ENCODE results near the gene ARHGEF11. TPM values are rescaled to one million over a fixed set of nuclear protein-coding genes. Genes with fewer than 3 reads are reported as not detected.

Gene ARHGEF11
- total and polyA plus RNA-seq, 7 experiments from 2014 or later, result 25.8 to 54.9 (median 32.1) TPM

GRCh38 chr1:157001304-157001703, 44.2 kb downstream of the ARHGEF11 start:
- H3K27ac ChIP-seq (ENCODE audit: low read depth, low read length), result no peak overlapping the region
- no peaks in the 10 kb centered on the region for H3K36me3 ChIP-seq (ENCODE audit: control insufficient read depth in 2 of 3, insufficient read depth in 3 of 3, low read length in 3 of 3)
- Mint-ChIP-seq H3K9me3 (no peaks in the 10 kb centered on the region), H3K4me3 (no peak overlapping the region), H3K4me1 (no peaks in the 10 kb centered on the region), H3K27ac (no peak overlapping the region), H3K36me3 (no peaks in the 10 kb centered on the region), H3K27me3 (peaks cover 0 to 52% (median 7%) of the 10 kb centered on the region in 5 donors)
- H3K4me1 ChIP-seq (ENCODE audit: control insufficient read depth in 2 of 2, insufficient read depth in 2 of 2, low read length in 2 of 2), result no peaks in the 10 kb centered on the region
- ATAC-seq, result no peak
- no peak overlapping the region for H3K4me3 ChIP-seq (ENCODE audit: low read length)
- H3K9me3 ChIP-seq (ENCODE audit: control insufficient read depth in 2 of 3, low read length in 3 of 3), result no peaks in the 10 kb centered on the region
- intact Hi-C loops (cut with micrococcal nuclease), result no loop called here
- DNase-seq, result no peak
- ChIA-PET CTCF (no interaction called here), POLR2A (no interaction called here)
- H3K27me3 ChIP-seq (ENCODE audit: control insufficient read depth in 2 of 2, insufficient read depth in 2 of 2, low read length in 2 of 2), result no peaks in the 10 kb centered on the region

DNA sequence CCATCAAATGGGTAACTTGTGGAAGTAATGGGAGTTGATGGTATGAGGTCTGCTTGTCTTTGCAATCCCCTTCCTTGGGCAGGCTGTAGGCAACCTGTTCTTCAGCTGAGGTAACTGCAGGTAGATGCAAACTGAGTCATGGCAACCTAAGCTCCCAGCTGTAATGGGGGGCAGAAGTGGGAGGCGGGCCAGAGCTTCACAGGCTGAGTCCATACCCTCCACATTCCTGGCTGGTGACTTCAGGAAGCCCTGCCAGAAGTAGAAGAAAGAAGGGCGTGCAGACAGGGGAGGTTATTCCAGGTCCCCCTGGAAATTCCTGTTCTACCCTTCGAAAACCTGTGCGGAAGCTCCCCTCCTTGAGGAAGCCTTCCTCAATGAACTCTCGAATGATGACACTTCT, 44.9 kb downstream of the ARHGEF11 start:
- Mint-ChIP-seq H3K27me3 (peaks cover 0 to 50% (median 11%) of the 10 kb centered on the region in 5 donors), H3K4me3 (no peak overlapping the region), H3K36me3 (no peaks in the 10 kb centered on the region), H3K9me3 (peaks cover 0 to 1% (median 0%) of the 10 kb centered on the region in 11 donors), H3K4me1 (no peaks in the 10 kb centered on the region), H3K27ac (no peak overlapping the region)
- ChIA-PET CTCF (no interaction called here), POLR2A (no interaction called here)
- no peaks in the 10 kb centered on the region for H3K4me1 ChIP-seq (ENCODE audit: control insufficient read depth in 2 of 2, insufficient read depth in 2 of 2, low read length in 2 of 2)
- H3K36me3 ChIP-seq (ENCODE audit: control insufficient read depth in 2 of 3, insufficient read depth in 3 of 3, low read length in 3 of 3), result no peaks in the 10 kb centered on the region
- no peak for ATAC-seq
- no peaks in the 10 kb centered on the region for H3K27me3 ChIP-seq (ENCODE audit: control insufficient read depth in 2 of 2, insufficient read depth in 2 of 2, low read length in 2 of 2)
- H3K9me3 ChIP-seq (ENCODE audit: control insufficient read depth in 2 of 3, low read length in 3 of 3), result no peaks in the 10 kb centered on the region
- no peak overlapping the region for H3K27ac ChIP-seq (ENCODE audit: low read depth, low read length)
- no peak for DNase-seq
- H3K4me3 ChIP-seq (ENCODE audit: low read length), result no peak overlapping the region
- intact Hi-C loops (cut with micrococcal nuclease), result no loop called here

DNA sequence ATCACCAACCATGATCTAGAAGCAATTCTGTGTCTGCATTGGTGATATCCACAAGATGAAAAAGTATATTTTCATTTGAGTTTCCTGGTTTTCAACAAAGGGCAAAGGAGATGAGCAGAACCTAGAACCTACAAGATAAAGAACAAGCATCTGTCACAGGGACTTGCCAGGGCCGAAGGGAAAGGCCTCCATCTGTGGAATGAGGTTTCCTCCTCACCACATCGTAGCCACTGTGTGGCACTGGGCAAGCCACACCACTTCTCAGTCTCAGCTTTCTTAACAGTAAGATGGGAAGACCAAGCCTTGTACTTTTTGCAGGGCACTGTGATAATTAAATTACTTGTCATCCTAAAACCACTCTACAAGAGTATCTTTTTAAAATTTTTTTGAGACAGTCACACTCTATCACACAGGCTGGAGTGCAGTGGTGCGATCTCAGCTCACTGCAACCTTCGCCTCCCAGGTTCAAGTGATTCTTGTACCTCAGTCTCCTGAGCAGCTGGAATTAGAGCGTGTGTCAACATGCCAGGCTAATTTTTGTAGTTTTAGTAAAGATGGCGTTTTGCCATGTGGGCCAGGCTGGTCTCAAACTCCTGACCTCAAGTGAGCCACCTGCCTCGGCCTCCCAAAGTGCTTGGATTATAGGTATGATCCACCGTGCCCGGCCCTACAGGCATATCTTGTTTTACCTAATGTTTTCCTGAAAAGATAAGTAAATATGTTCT, 45.8 kb downstream of the ARHGEF11 start:
- DNase-seq (no peak), ATAC-seq (no peak)
- ChIA-PET CTCF (no interaction called here), POLR2A (no interaction called here)
- H3K36me3 Mint-ChIP-seq, result no peaks in the 10 kb centered on the region
- Histone ChIP-seq H3K27me3 (ENCODE audit: control insufficient read depth in 2 of 2, insufficient read depth in 2 of 2, low read length in 2 of 2) (no peaks in the 10 kb centered on the region), H3K36me3 (ENCODE audit: control insufficient read depth in 2 of 3, insufficient read depth in 3 of 3, low read length in 3 of 3) (no peaks in the 10 kb centered on the region), H3K27ac (ENCODE audit: low read depth, low read length) (no peak overlapping the region), H3K9me3 (ENCODE audit: control insufficient read depth in 2 of 3, low read length in 3 of 3) (no peaks in the 10 kb centered on the region), H3K4me1 (ENCODE audit: control insufficient read depth in 2 of 2, insufficient read depth in 2 of 2, low read length in 2 of 2) (no peaks in the 10 kb centered on the region), H3K4me3 (ENCODE audit: low read length) (no peak overlapping the region)
- intact Hi-C loops (cut with micrococcal nuclease), result no loop called here
- no peaks in the 10 kb centered on the region for H3K4me1 Mint-ChIP-seq
- H3K4me3 Mint-ChIP-seq, result no peak overlapping the region
- H3K27me3 Mint-ChIP-seq, result peaks cover 0 to 50% (median 13%) of the 10 kb centered on the region in 5 donors
- H3K9me3 Mint-ChIP-seq, result peaks cover 0 to 1% (median 0%) of the 10 kb centered on the region in 11 donors
- H3K27ac Mint-ChIP-seq, result no peak overlapping the region

GRCh38 chr1:156998840-156999500, 46.6 kb downstream of the ARHGEF11 start:
- Mint-ChIP-seq H3K4me1 (no peaks in the 10 kb centered on the region), H3K36me3 (no peaks in the 10 kb centered on the region), H3K4me3 (no peak overlapping the region), H3K27me3 (peaks cover 0 to 48% (median 14%) of the 10 kb centered on the region in 5 donors), H3K9me3 (peaks cover 0 to 1% (median 0%) of the 10 kb centered on the region in 11 donors), H3K27ac (no peak overlapping the region)
- Histone ChIP-seq H3K27me3 (ENCODE audit: control insufficient read depth in 2 of 2, insufficient read depth in 2 of 2, low read length in 2 of 2) (no peaks in the 10 kb centered on the region), H3K4me1 (ENCODE audit: control insufficient read depth in 2 of 2, insufficient read depth in 2 of 2, low read length in 2 of 2) (no peaks in the 10 kb centered on the region), H3K36me3 (ENCODE audit: control insufficient read depth in 2 of 3, insufficient read depth in 3 of 3, low read length in 3 of 3) (no peaks in the 10 kb centered on the region), H3K9me3 (ENCODE audit: control insufficient read depth in 2 of 3, low read length in 3 of 3) (no peaks in the 10 kb centered on the region), H3K27ac (ENCODE audit: low read depth, low read length) (no peak overlapping the region), H3K4me3 (ENCODE audit: low read length) (no peak overlapping the region)
- intact Hi-C loops (cut with micrococcal nuclease), result no loop called here
- no peak for ATAC-seq
- ChIA-PET POLR2A (no interaction called here), CTCF (no interaction called here)
- no peak for DNase-seq

DNA sequence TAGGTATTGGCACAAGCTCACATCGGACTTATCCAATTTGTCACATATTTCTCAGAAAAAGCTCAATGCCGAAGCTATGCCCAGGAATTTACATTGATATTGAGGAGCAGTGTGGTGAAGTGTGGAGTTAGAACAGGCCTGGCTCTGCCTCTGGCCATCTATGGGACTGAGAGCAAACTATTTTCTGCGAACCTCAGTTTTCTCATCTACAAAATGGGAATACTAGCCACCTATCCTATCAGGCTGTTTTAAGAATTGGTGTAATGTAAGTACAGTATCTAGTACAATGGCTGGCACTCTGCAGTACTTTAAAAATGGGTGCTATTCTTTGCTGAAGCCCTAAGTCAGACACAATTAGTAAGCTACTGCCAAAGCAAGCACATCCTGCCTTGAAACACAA, 47.2 kb downstream of the ARHGEF11 start:
- no peak overlapping the region for H3K4me3 ChIP-seq (ENCODE audit: low read length)
- no peak for DNase-seq
- no peak for ATAC-seq
- peaks cover 0 to 1% (median 0%) of the 10 kb centered on the region in 11 donors for H3K9me3 Mint-ChIP-seq
- H3K4me3 Mint-ChIP-seq, result no peak overlapping the region
- no peak overlapping the region for H3K27ac Mint-ChIP-seq
- ChIA-PET CTCF (no interaction called here), POLR2A (no interaction called here)
- no peaks in the 10 kb centered on the region for H3K27me3 ChIP-seq (ENCODE audit: control insufficient read depth in 2 of 2, insufficient read depth in 2 of 2, low read length in 2 of 2)
- H3K27ac ChIP-seq (ENCODE audit: low read depth, low read length), result no peak overlapping the region
- intact Hi-C loops (cut with micrococcal nuclease), result no loop called here
- H3K4me1 ChIP-seq (ENCODE audit: control insufficient read depth in 2 of 2, insufficient read depth in 2 of 2, low read length in 2 of 2), result no peaks in the 10 kb centered on the region
- H3K9me3 ChIP-seq (ENCODE audit: control insufficient read depth in 2 of 3, low read length in 3 of 3), result no peaks in the 10 kb centered on the region
- H3K27me3 Mint-ChIP-seq, result peaks cover 0 to 44% (median 14%) of the 10 kb centered on the region in 5 donors
- no peaks in the 10 kb centered on the region for H3K36me3 ChIP-seq (ENCODE audit: control insufficient read depth in 2 of 3, insufficient read depth in 3 of 3, low read length in 3 of 3)
- H3K4me1 Mint-ChIP-seq, result no peaks in the 10 kb centered on the region
- no peaks in the 10 kb centered on the region for H3K36me3 Mint-ChIP-seq

GRCh38 chr1:156995412-156995811, 50.1 kb downstream of the ARHGEF11 start:
- ChIA-PET CTCF (no interaction called here), POLR2A (no interaction called here)
- ATAC-seq (no peak), DNase-seq (no peak)
- H3K36me3 Mint-ChIP-seq, result no peaks in the 10 kb centered on the region
- peaks cover 0 to 37% (median 14%) of the 10 kb centered on the region in 5 donors for H3K27me3 Mint-ChIP-seq
- Histone ChIP-seq H3K27ac (ENCODE audit: low read depth, low read length) (no peak overlapping the region), H3K27me3 (ENCODE audit: control insufficient read depth in 2 of 2, insufficient read depth in 2 of 2, low read length in 2 of 2) (no peaks in the 10 kb centered on the region), H3K36me3 (ENCODE audit: control insufficient read depth in 2 of 3, insufficient read depth in 3 of 3, low read length in 3 of 3) (no peaks in the 10 kb centered on the region), H3K4me3 (ENCODE audit: low read length) (no peak overlapping the region), H3K9me3 (ENCODE audit: control insufficient read depth in 2 of 3, low read length in 3 of 3) (no peaks in the 10 kb centered on the region), H3K4me1 (ENCODE audit: control insufficient read depth in 2 of 2, insufficient read depth in 2 of 2, low read length in 2 of 2) (no peaks in the 10 kb centered on the region)
- H3K9me3 Mint-ChIP-seq, result peaks cover 0 to 1% (median 0%) of the 10 kb centered on the region in 11 donors
- intact Hi-C loops (cut with micrococcal nuclease), result no loop called here
- H3K4me1 Mint-ChIP-seq, result no peaks in the 10 kb centered on the region
- H3K27ac Mint-ChIP-seq, result no peak overlapping the region
- H3K4me3 Mint-ChIP-seq, result no peak overlapping the region

DNA sequence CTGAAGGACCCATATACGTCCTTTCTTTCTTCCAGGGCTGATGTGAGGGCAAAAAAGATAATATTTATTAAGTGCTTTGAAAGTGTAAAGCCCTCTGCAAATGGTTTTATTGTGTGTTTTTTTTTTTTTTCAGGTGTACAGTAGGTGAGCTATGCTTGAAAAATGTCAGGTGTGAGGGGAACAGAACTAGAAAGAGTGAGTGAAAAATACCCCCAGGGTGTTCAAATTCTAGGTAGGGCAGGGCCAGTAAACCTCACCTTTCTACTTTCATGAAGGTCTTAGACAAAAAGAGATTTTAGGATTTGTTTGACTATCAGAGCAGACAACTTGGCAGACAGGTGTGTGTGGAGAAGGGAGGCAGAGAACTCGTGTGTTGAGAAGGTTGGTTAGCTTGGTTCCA, 51.3 kb downstream of the ARHGEF11 start:
- H3K4me3 ChIP-seq (ENCODE audit: low read length), result no peak overlapping the region
- Mint-ChIP-seq H3K9me3 (peaks cover 0 to 1% (median 0%) of the 10 kb centered on the region in 11 donors), H3K4me1 (no peaks in the 10 kb centered on the region), H3K27me3 (peaks cover 0 to 45% (median 14%) of the 10 kb centered on the region in 5 donors), H3K27ac (no peak overlapping the region), H3K4me3 (no peak overlapping the region), H3K36me3 (no peaks in the 10 kb centered on the region)
- intact Hi-C loops (cut with micrococcal nuclease), result no loop called here
- DNase-seq (no peak), ATAC-seq (no peak)
- H3K27me3 ChIP-seq (ENCODE audit: control insufficient read depth in 2 of 2, insufficient read depth in 2 of 2, low read length in 2 of 2), result no peaks in the 10 kb centered on the region
- no peaks in the 10 kb centered on the region for H3K36me3 ChIP-seq (ENCODE audit: control insufficient read depth in 2 of 3, insufficient read depth in 3 of 3, low read length in 3 of 3)
- no peaks in the 10 kb centered on the region for H3K9me3 ChIP-seq (ENCODE audit: control insufficient read depth in 2 of 3, low read length in 3 of 3)
- no peak overlapping the region for H3K27ac ChIP-seq (ENCODE audit: low read depth, low read length)
- H3K4me1 ChIP-seq (ENCODE audit: control insufficient read depth in 2 of 2, insufficient read depth in 2 of 2, low read length in 2 of 2), result no peaks in the 10 kb centered on the region
- POLR2A ChIA-PET, result no interaction called here
- CTCF ChIA-PET, result interaction anchor here (0.6 to 0.7 kb wide), 2 partner anchors 67 to 375 kb away, joined by 3 read pairs; no protein-coding TSS in a partner anchor
